Stimulated activated CD8-positive, alpha-beta memory T cell treated with anti-CD3 and anti-CD28 coated beads, Interleukin-7, amount 100 ng/mL, for 4 hours (primary cell): ENCODE data around the gene DISC1.

Experiments
- DNase-seq, 2 donors: peaks; one replicate each; pipeline ENCODE4 v3.0.0-alpha.2; 2020; ENCODE audit warnings: low read depth in 2 of 2

Gene DISC1

GRCh38 chr1:231814521-231814920, 187.9 kb downstream of the DISC1 start:
- no peak for DNase-seq

DNA sequence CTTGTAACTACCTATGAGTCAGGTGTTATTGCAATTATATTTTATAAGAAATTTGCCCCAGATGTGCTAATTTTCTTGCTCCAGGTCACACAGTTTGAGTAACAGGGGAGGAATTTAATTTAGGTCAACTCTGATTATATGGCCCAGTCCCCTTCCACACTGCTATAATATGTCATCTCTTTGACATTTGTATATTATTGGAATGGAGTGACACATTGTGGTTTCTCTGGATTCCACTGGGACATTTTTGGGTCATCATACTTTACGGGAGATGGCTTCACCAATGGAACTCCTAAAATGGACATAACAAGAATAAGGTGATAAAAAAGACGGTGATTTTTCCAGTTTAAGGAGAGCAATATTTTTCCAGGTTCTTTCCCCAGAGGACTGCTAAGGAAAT, 191.2 kb downstream of the DISC1 start:
- DNase-seq, result no peak

- no peak for DNase-seq
These were observed 191.7 kb downstream of the DISC1 start for GRCh38 chr1:231818337-231818736.

DNA sequence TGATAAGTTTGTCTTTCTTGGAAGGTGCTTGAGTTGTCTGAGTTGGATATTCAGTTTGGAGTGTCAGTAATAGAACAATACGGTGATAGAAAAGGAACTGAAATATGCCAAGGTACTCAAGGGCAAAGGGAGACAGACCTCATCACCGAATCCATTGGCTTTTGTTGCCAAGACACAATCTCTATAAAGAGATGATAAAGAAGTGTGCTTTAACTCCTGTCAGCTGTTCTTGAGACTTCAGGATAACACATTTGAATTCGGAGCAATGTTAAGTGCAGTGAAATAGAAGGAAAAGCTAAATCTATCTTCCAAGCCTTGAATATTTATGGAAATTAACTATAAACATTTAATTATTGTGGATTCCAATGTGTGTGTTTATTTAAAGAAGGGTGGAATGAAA, 194.7 kb downstream of the DISC1 start:
- DNase-seq, result no peak

DNA sequence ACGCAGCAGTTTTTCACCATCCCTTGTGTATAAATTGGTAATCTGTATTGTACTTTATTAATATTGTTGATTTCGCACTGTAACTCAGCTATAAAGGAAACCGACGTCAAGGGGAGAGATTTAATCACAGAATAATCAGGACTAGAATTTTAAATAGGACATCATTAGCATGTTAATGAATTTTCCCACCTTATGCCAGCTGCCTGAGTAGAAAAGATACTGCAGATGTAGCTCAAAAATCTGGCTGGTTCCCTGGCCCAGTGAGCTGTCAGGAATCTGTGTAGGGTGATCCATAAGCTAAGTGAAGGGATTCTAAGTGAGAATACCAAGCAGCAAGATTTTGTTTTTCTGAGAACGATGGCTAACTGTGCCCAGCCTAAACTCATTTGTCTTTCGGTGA, 195.5 kb downstream of the DISC1 start:
- DNase-seq, result no peak

DNA sequence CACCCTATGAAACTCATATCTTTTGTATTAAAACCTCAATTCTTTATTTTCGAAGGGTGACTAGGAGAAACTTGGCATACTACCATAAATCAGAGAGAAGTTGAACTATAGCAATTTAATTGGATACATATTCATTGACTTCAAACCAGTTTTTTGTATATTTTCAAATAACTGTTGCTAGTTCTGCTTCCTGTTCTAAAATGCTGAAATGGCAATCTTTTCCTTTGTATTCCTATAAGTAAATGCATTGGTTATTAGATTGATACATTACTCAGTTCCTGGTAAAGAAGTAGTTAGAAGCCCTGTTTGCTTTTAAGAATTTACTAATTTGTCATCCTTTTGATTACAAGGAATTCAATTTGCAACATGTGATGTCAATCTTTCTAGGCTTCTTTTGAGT, 200.0 kb downstream of the DISC1 start:
- no peak for DNase-seq

DNA sequence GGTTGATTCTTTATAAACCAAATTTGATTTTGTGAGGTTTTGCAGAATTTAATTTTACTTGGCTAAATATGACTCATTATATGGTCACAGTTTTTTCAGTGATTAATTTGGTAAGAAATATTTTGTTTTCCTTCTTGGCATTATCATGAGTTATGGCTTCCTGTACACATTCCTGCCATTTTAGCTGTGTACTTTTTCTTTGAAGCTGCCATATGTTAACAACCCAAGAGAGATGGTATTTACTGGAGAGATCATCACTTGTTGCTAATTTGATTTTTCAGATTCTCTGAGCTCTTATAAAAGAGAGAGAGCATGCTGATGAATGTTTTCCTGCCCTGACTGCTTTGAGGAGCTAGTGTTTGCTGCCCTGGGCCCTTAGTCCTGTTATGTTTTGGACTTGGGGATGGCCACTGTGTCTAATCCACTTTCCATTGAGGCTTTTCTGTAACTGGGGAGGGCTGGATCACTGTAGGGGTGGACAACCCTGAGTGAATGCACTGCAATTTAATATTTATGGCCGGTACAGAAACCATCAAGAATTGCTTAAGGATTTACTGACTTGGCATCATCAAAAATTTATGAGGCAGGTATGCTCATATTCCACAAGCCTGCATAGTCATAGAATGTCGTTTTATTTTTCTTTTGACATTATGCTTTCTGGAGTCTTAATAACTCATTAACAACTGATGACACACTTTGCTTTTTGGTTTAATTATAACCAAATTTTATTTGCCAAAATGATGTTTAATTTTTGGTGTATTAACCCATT, 200.9 kb downstream of the DISC1 start:
- DNase-seq, result no peak

GRCh38 chr1:231828182-231828920, 201.8 kb downstream of the DISC1 start:
- DNase-seq, result no peak

- no peak for DNase-seq
These were observed 202.7 kb downstream of the DISC1 start for GRCh38 chr1:231829332-231829731.

- no peak for DNase-seq
These were observed 209.8 kb downstream of the DISC1 start for GRCh38 chr1:231836227-231836893.

- no peak for DNase-seq
These were observed 211.9 kb downstream of the DISC1 start for GRCh38 chr1:231838521-231838920.

GRCh38 chr1:231839999-231840398, 213.4 kb downstream of the DISC1 start:
- no peak for DNase-seq

DNA sequence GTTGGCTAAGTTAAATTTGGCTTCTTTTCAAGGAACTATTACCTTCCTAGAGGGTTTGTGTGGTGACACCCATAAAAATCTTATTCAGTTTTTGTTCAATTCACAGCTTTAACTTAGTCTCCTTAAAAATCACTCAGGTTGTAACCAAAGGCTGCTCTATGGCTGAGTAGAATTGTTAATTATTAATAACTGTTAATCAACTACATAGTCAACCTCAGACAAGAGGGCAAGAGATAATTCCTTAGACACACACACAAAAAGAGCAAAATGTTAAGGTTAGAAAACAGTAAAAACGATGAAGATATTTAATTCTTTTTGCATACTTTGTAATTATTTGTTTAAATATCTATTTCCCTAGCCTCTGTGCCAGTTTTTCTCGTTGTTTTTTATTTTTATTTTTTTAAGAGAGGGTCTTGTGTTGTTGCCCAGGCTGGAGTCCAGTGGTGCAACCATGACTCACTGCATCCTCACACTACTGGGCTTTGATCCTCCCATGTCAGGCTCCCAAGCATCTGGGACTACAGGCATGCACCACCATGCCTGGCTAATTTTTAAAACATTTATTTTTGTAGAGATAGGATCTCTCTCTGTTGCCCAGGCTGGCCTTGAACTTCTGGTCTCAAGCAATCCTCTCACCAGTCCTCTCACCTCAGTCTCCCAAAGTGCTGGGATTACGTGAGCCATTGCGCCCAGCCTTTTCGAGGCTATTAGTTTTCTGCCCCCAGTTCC, 215.2 kb downstream of the DISC1 start:
- DNase-seq, result no peak

DNA sequence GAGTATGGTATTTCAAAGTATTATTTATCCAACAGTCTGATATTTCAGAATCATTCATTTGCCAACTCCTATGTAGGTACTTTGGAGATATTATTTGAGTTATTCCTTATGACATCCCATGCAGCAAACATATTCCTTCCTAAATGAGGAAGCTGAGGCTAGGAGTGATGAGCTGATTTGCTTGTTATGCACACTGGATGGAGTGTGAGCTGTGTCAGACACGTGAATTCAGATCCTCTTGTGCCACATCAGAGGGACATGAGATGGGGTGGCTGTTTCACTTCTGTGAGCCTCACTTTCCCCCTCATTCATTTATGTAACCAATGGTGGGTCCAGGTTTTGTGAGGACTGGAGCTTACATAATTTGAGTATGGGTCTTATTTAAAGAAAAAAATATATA, 215.9 kb downstream of the DISC1 start:
- no peak for DNase-seq

- DNase-seq, result no peak
These were observed 218.5 kb downstream of the DISC1 start for GRCh38 chr1:231844986-231845502.

DNA sequence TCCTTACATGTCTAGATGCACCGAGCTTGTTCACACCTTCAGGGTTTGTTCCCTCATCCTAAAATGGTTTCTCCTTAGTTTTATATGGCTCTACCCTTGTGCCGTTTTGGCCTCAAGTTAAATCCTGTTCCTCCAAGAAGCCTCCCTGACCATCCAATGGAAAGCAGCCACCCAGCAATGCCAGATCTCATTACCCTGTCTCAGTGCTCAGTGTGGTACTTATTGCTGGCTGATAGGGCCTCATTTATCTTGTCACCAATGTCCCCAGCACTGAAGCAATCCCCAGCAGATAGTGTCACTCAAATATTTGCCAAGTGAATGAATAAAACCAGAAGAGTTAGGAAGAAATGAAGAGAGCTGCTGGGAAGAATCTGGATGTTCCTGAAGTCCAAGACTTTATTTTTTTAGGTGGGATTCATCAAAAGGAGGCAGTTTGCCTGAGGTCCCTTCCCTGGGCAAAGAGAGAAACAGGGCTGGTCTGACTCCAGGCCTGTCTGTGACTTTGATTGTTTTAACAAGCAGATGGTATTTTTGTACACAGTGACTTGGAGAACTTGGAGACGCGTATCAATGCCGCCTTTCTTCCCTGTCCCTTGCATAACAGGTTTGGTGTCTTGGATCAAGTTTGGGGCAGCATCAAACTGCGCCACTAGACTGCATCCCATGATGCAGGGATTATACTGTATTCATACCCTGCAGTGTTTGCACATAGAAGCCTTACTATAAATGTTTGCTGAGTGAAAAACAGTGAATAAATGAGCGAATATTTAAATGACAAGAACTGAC, 221.2 kb downstream of the DISC1 start:
- DNase-seq, result no peak

DNA sequence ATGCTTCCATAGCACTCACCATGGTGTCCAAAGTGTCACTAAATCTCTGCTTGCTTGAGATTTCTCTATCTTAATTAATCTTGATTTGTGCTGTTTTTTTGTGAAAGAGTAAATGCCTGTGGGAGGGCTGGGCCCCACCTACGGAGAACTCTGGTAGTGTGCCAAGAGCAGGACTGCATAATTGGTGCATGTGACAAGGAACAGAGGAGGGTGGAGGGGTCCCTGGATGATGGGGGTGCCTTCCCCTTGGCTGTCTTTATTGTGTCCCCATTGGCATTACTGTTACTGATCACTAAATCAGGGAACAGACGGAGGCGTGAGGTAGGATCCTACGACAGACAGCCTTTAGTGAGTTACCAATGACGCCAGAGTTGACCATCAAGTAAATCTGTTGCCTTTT, 223.4 kb downstream of the DISC1 start:
- DNase-seq, result no peak

DNA sequence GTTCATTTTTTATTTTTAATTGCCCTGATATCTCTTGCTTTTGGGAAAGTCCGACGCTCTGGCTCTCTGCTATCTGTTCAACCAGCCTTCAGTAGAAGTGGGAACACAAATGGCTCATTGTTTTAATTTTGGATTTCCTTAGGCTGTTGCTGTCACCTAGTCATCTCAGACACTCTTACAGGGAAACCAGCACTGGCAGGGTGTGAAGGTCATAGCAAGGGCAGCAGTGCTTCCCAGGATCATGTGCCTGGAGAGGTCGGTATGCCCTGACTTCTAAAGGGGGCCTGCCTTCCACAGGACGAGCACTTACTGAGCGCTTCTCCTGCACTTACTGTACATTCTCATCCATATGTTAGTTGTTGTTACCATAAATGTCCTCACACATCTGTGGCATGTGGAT, 224.2 kb downstream of the DISC1 start:
- DNase-seq, result no peak

- DNase-seq, result no peak
These were observed 227.1 kb downstream of the DISC1 start for GRCh38 chr1:231853588-231854207.

GRCh38 chr1:231855361-231855760, 228.8 kb downstream of the DISC1 start:
- no peak for DNase-seq

DNA sequence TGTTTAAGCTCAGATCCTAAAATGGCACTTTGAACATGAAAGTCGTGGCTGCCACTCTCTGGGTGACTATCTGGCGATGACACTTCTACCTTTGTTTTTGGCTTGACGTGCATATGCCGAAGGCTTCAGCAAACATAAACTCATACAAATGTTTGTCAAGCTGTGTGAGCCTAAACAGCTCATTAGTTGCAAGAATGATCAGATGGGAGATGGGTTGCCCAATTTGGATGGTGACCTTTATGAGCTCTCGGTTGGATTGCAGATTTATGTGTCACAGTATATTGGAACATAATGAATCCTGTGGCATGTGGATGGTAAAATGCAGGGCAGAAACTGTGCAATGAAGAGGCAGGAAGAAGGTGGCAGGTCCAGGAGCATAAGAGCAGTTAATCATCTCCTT, 229.3 kb downstream of the DISC1 start:
- DNase-seq, result no peak
